GM12878 (cell line): ENCODE data around the gene SOCS6. TPM values are rescaled to one million over a fixed set of nuclear protein-coding genes. Genes with fewer than 3 reads are reported as not detected.

ENCODE experiments used
- ATAC-seq: fragments of 200-7000 bp; cut with Tn5 transposase; 3 replicates; pipeline ENCODE4 v1.9.1; 2020; ENCODE audit warnings: mild to moderate bottlenecking, moderate library complexity
- BruUV-seq: library from RNA; stranded (reverse); fragments of 400-500 nt; replicated peaks from 2 replicates; lab custom pipeline; 2021; lab: Mats Ljungman, UMichigan
- CTCF ChIA-PET: fragments of 300-600 bp; sonication (Branson Sonifier 250); formaldehyde crosslinking; extraction: SDS; loops from one replicate; lab custom pipeline; 2021; ENCODE audit warnings: inconsistent platforms; lab: Yijun Ruan, JAX
- POLR2A ChIA-PET: fragments of 350-600 bp; formaldehyde crosslinking; extraction: SDS; loops from one replicate; lab custom pipeline; 2021; ENCODE audit warnings: inconsistent platforms; lab: Charles Lee
- RAD21 ChIA-PET: fragments of 300-600 bp; sonication (Branson Sonifier 250); formaldehyde crosslinking; loops from one replicate; lab custom pipeline; 2023; ENCODE audit warnings: antibody characterized with exemption; ENCODE audit not compliant: unreplicated experiment; lab: Charles Lee
- SMC1A ChIA-PET: fragments of 300-600 bp; sonication (Branson Sonifier 250); formaldehyde crosslinking; loops from one replicate; lab custom pipeline; 2023; ENCODE audit not compliant: unreplicated experiment, uncharacterized antibody; lab: Charles Lee
- DNase-seq: peaks from one replicate; pipeline ENCODE4 v3.0.0-alpha.2; 2011; ENCODE audit warnings: low read depth, low spot score
- FAIRE-seq: peaks from 3 replicates; lab custom pipeline; 2011; peaks lifted over from hg19 to GRCh38; lab: Jason Lieb, UNC
- H2AFZ ChIP-seq: 2 replicates; pipeline ENCODE4 v1.6.0; 2011; ENCODE audit warnings: low read depth, low read length, control low read depth; ENCODE audit not compliant: control insufficient read depth
- H3K27ac ChIP-seq: 2 replicates; pipeline ENCODE4 v1.5.1; 2011; ENCODE audit warnings: control low read depth; ENCODE audit not compliant: control insufficient read depth, insufficient read depth
- H3K27me3 ChIP-seq, 2 experiments: replicated peaks in 1 of 2; 2 replicates each; pipeline versions ENCODE4 v1.6.0 to v1.6.1; 2011; ENCODE audit warnings: low read length in 1 of 2; ENCODE audit not compliant: control insufficient read depth in 2 of 2, insufficient read depth in 2 of 2
- H3K36me3 ChIP-seq, 2 experiments: 2 replicates each; pipeline ENCODE4 v1.5.1; 2011; ENCODE audit warnings: low read length in 1 of 2; ENCODE audit not compliant: control insufficient read depth in 2 of 2, insufficient read depth in 2 of 2
- H3K4me1 ChIP-seq: 2 replicates; pipeline ENCODE4 v1.6.1; 2011; ENCODE audit warnings: mild to moderate bottlenecking, low read length, moderate library complexity, mixed read lengths; ENCODE audit not compliant: control insufficient read depth, insufficient read depth
- H3K4me2 ChIP-seq: 2 replicates; pipeline ENCODE4 v1.6.0; 2011; ENCODE audit warnings: control low read depth; ENCODE audit not compliant: control insufficient read depth, insufficient read depth
- H3K4me3 ChIP-seq: fragments of 200-600 bp; sonication (generic); 2 replicates; pipeline ENCODE4 v1.5.1; 2016
- H3K79me2 ChIP-seq: 2 replicates; pipeline ENCODE4 v1.6.0; 2011; ENCODE audit warnings: low read length; ENCODE audit not compliant: control insufficient read depth, insufficient read depth
- H3K9ac ChIP-seq: 2 replicates; pipeline ENCODE4 v1.8.0; 2011; ENCODE audit warnings: low read length, control low read depth, mixed read lengths; ENCODE audit not compliant: control insufficient read depth, insufficient read depth
- H3K9me3 ChIP-seq: replicated peaks from 3 replicates; pipeline ENCODE4 v1.5.1; 2011; ENCODE audit warnings: mild to moderate bottlenecking, low read length; ENCODE audit not compliant: control insufficient read depth, insufficient read depth
- H4K20me1 ChIP-seq: 2 replicates; pipeline ENCODE4 v1.6.0; 2011; ENCODE audit not compliant: control insufficient read depth, insufficient read depth
- DPF2 ChIP-seq: fragments of 450-650 bp; IDR thresholded peaks from 2 replicates; pipeline ENCODE4 v1.6.1; 2017; ENCODE audit warnings: mild to moderate bottlenecking
- IKZF1 ChIP-seq: fragments of 450-650 bp; conservative IDR thresholded peaks from 2 replicates; pipeline ENCODE4 v1.6.1; 2017; ENCODE audit warnings: antibody characterized with exemption, mild to moderate bottlenecking
- MEF2A ChIP-seq: IDR thresholded peaks from 2 replicates; pipeline ENCODE4 v1.6.1; 2011; ENCODE audit warnings: low read depth, mild to moderate bottlenecking, low read length, moderate library complexity; ENCODE audit not compliant: insufficient read depth
- MEF2B ChIP-seq: fragments of 450-650 bp; IDR thresholded peaks from 2 replicates; pipeline ENCODE4 v1.6.1; 2018; ENCODE audit warnings: mild to moderate bottlenecking, moderate library complexity; ENCODE audit not compliant: partially characterized antibody, poor library complexity, severe bottlenecking
- POU2F2 ChIP-seq: IDR thresholded peaks from 3 replicates; pipeline ENCODE4 v1.6.1; 2011; ENCODE audit warnings: low read depth, mild to moderate bottlenecking, low read length, borderline replicate concordance
- SMC3 ChIP-seq: IDR thresholded peaks from 2 replicates; pipeline ENCODE4 v1.6.1; 2011; ENCODE audit warnings: low read length, improper control_type of control experiment, borderline replicate concordance
- SUZ12 ChIP-seq: fragments of 200-600 bp; sonication (generic); IDR thresholded peaks from one replicate; pipeline ENCODE4 v1.6.1; 2018; ENCODE audit warnings: antibody characterized with exemption, mild to moderate bottlenecking; ENCODE audit not compliant: unreplicated experiment
- TCF3 ChIP-seq: IDR thresholded peaks from 2 replicates; pipeline ENCODE4 v1.6.1; 2012; ENCODE audit warnings: low read depth, mild to moderate bottlenecking, low read length, borderline replicate concordance; ENCODE audit not compliant: insufficient read depth
- WGBS: methylation state at CpG from one replicate; pipeline ENCODE4 v1.1.6; 2016; ENCODE audit warnings: low lambda C conversion rate; ENCODE audit not compliant: insufficient replicate concordance, insufficient coverage; ENCODE audit errors: missing lambda C conversion rate; 5-methylcytosine and 5-hydroxymethylcytosine counted together
- in situ Hi-C: fragments of 300-500 bp; cut with MboI; formaldehyde crosslinking; loops from 9 replicates; pipeline ENCODE4 v1.14.3; 2018; ENCODE audit warnings: mixed read lengths
- intact Hi-C: fragments of 100-400 bp; cut with micrococcal nuclease; formaldehyde crosslinking; loops from one replicate; pipeline ENCODE4 v1.14.2; 2022; ENCODE audit not compliant: unreplicated experiment
- polyA plus RNA-seq, 11 experiments: library from polyadenylated mRNA; depleted of rRNA in 4 of 11; unstranded in 6 of 11; stranded (reverse) in 5 of 11; fragments of >200 nt; fragmentation: Nextera tagmentation in 4 of 11; fragmentation: Illumina TruSeq in 1 of 11; extraction: Ambion mirVana in 4 of 11; extraction: Trizol in 1 of 11; gene quantifications; 1 replicate in 1 of 11; 2 replicates in 10 of 11; pipeline versions ENCODE4 v1.2.1 to v1.2.3, GENCODE V29; 2011 to 2016; ENCODE audit warnings: inconsistent platforms in 2 of 11, missing spikeins in 2 of 11, low read depth in 1 of 11
- total RNA-seq, 4 experiments: library from RNA; depleted of rRNA in 3 of 4; stranded (reverse); fragments of >200 nt in 3 of 4; fragmentation: Illumina TruSeq in 1 of 4; extraction: Trizol in 1 of 4; gene quantifications; 2 replicates each; pipeline versions ENCODE4 v1.2.1 to v1.2.3, GENCODE V29; 2013 to 2021
- TF ChIP-seq, protein P1 (sequence below), 3 experiments: IDR thresholded peaks in 2 of 3; conservative IDR thresholded peaks in 1 of 3; 2 replicates each; pipeline ENCODE4 v1.5.1; 2011; ENCODE audit warnings: low read depth in 3 of 3, low read length in 3 of 3, mild to moderate bottlenecking in 3 of 3, control low read depth in 2 of 3, moderate library complexity in 2 of 3, inconsistent platforms in 1 of 3, mixed read lengths in 1 of 3; ENCODE audit not compliant: control insufficient read depth in 2 of 3, insufficient read depth in 1 of 3; ENCODE audit errors: extremely low read depth in 1 of 3
- TF ChIP-seq, protein P2 (sequence below): IDR thresholded peaks from 2 replicates; pipeline ENCODE4 v1.6.1; 2012; ENCODE audit warnings: low read depth, low read length, improper control_type of control experiment
- TF ChIP-seq, protein P3 (sequence below): fragments of 450-650 bp; IDR thresholded peaks from 2 replicates; pipeline ENCODE4 v1.6.1; 2016; ENCODE audit warnings: mild to moderate bottlenecking
- TF ChIP-seq, protein P4 (sequence below): fragments of 450-650 bp; IDR thresholded peaks from 2 replicates; pipeline ENCODE4 v1.6.1; 2017; ENCODE audit warnings: antibody characterized with exemption, mild to moderate bottlenecking, moderate library complexity

SOCS6 gene
- total and polyA plus RNA-seq, 10 of the 15 experiments (the other 5 are each of a cell fraction or from before 2014, with no cell fraction given): 1.6 to 6.1 (median 4.1) TPM

DNA sequence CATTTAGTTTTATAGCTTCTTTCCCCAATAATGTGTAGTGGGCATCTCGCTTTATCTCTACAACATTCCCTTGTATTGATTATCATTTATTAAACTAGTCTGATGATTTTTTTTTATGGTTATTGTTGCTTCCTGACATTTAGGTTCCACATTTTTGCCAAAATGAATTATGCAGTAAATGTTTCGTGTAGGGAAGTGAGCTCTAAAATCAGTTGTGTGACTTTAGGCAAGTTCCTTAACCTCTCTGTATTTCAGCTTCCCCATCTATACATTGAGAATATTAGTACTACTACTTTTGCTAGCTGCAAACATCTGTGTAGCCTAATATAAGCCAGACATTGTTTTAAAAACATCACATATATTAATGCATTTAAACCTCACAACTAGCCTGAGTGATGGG, 22.9 kb downstream of the SOCS6 start (continued):
- TF ChIP-seq, protein P1, sequence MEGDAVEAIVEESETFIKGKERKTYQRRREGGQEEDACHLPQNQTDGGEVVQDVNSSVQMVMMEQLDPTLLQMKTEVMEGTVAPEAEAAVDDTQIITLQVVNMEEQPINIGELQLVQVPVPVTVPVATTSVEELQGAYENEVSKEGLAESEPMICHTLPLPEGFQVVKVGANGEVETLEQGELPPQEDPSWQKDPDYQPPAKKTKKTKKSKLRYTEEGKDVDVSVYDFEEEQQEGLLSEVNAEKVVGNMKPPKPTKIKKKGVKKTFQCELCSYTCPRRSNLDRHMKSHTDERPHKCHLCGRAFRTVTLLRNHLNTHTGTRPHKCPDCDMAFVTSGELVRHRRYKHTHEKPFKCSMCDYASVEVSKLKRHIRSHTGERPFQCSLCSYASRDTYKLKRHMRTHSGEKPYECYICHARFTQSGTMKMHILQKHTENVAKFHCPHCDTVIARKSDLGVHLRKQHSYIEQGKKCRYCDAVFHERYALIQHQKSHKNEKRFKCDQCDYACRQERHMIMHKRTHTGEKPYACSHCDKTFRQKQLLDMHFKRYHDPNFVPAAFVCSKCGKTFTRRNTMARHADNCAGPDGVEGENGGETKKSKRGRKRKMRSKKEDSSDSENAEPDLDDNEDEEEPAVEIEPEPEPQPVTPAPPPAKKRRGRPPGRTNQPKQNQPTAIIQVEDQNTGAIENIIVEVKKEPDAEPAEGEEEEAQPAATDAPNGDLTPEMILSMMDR (IDR thresholded peaks at IDR 0.05 in 2 of 3, conservative IDR thresholded peaks at IDR 0.05 in 1 of 3; ENCODE audit: control insufficient read depth in 2 of 3, extremely low read depth in 1 of 3, insufficient read depth in 1 of 3, low read depth in 3 of 3, low read length in 3 of 3): no peak
- TF ChIP-seq, protein P2, sequence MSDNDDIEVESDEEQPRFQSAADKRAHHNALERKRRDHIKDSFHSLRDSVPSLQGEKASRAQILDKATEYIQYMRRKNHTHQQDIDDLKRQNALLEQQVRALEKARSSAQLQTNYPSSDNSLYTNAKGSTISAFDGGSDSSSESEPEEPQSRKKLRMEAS: no peak
- TF ChIP-seq, protein P3, sequence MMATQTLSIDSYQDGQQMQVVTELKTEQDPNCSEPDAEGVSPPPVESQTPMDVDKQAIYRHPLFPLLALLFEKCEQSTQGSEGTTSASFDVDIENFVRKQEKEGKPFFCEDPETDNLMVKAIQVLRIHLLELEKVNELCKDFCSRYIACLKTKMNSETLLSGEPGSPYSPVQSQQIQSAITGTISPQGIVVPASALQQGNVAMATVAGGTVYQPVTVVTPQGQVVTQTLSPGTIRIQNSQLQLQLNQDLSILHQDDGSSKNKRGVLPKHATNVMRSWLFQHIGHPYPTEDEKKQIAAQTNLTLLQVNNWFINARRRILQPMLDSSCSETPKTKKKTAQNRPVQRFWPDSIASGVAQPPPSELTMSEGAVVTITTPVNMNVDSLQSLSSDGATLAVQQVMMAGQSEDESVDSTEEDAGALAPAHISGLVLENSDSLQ: no peak
- TF ChIP-seq SMC3: no peak
- TF ChIP-seq POU2F2: no peak

DNA sequence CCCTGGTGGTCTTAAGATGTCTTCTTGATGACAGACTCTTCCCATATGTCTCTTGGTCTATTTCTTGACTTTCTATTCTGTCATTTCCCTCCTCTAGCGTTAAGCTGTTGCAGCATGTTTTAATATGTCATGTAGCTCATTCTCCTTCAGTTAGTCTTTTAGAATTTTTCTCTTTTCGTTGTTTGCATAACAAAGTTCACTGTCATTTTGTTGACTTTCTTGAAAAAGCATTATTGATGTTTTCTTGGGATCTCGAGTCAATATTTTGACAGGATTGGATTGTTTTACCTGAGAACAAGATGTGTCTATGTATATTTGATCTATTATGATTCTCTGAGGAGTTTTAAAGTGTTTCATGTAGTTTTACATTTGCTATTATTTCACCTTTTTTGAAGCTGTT, 24.8 kb downstream of the SOCS6 start:
- FAIRE-seq (no peak), ATAC-seq (no peak), DNase-seq (no peak)
- RAD21 ChIA-PET: no interaction called here
- Histone ChIP-seq H3K4me1 (no peaks in the 10 kb centered on the region), H3K27ac (no peak overlapping the region), H3K27me3 (no peaks in the 10 kb centered on the region), H2AFZ (no peak overlapping the region), H4K20me1 (no peaks in the 10 kb centered on the region), H3K79me2 (peaks cover under 1% of the 10 kb centered on the region), H3K36me3 (no peaks in the 10 kb centered on the region), H3K4me2 (no peak overlapping the region), H3K9me3 (no peaks in the 10 kb centered on the region), H3K4me3 (no peak overlapping the region), H3K9ac (no peak overlapping the region)
- TF ChIP-seq TCF3 (no peak), MEF2B (no peak), DPF2 (no peak), SUZ12 (no peak), IKZF1 (no peak), MEF2A (no peak)
- TF ChIP-seq, protein P4, sequence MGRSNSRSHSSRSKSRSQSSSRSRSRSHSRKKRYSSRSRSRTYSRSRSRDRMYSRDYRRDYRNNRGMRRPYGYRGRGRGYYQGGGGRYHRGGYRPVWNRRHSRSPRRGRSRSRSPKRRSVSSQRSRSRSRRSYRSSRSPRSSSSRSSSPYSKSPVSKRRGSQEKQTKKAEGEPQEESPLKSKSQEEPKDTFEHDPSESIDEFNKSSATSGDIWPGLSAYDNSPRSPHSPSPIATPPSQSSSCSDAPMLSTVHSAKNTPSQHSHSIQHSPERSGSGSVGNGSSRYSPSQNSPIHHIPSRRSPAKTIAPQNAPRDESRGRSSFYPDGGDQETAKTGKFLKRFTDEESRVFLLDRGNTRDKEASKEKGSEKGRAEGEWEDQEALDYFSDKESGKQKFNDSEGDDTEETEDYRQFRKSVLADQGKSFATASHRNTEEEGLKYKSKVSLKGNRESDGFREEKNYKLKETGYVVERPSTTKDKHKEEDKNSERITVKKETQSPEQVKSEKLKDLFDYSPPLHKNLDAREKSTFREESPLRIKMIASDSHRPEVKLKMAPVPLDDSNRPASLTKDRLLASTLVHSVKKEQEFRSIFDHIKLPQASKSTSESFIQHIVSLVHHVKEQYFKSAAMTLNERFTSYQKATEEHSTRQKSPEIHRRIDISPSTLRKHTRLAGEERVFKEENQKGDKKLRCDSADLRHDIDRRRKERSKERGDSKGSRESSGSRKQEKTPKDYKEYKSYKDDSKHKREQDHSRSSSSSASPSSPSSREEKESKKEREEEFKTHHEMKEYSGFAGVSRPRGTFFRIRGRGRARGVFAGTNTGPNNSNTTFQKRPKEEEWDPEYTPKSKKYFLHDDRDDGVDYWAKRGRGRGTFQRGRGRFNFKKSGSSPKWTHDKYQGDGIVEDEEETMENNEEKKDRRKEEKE: no peak
- SMC1A ChIA-PET: no interaction called here
- 71% methylated on average over 3 of the region's 3 CpGs for WGBS
- intact Hi-C loops: no loop called here
- POLR2A ChIA-PET: no interaction called here
- CTCF ChIA-PET: interaction anchor here (1.1 to 1.3 kb wide), 2 partner anchors 8 to 142 kb away, joined by 3 to 4 read pairs; no protein-coding TSS in a partner anchor
- no TSS peak for BruUV-seq
- in situ Hi-C loops: no loop called here
